Endodermal cell (in vitro differentiated cells): Measurements from ENCODE around the gene PRKAG3. TPM values are rescaled to one million over a fixed set of nuclear protein-coding genes. Genes with fewer than 3 reads are reported as not detected.

Experiments
- microRNA-seq: library from miRNA; unstranded; fragments of <30 nt; microRNA quantifications from one replicate; pipeline ENCODE4 v1.2.0, GENCODE V29; 2020; ENCODE audit warnings: borderline microRNAs expressed
- total RNA-seq, 2 donors: library from RNA; stranded (reverse); fragmentation: NEBNext Ultra II Directional in 1 of 2; extraction: Animal tissue kit (Norgen Biotek cat#: 25700) in 1 of 2; gene quantifications; 2 replicates in 1 of 2; 3 replicates in 1 of 2; pipeline ENCODE4 v1.2.1, GENCODE V29; 2021

PRKAG3 gene
- total RNA-seq, 2 donors from 2014 or later: not detected

Small RNA genes within 50 kb of the gene (microRNA-seq; reads per million reads assigned to microRNA genes)
- not detected for gene MIR9500

Other genes with a start within 250 kb of the PRKAG3 start
- gene PLCD4, start 223.9 kb downstream of the PRKAG3 start, total RNA-seq: under 1 TPM; 0.26 to 0.73 TPM
- 10 to 100 TPM; 27.8 to 31.5 TPM for gene ZNF142, start 172.2 kb downstream of the PRKAG3 start, total RNA-seq
- gene BCS1L, start 172.1 kb downstream of the PRKAG3 start, total RNA-seq: 10 to 100 TPM; 24.0 to 31.5 TPM
- gene RNF25, start 159.8 kb downstream of the PRKAG3 start, total RNA-seq: 10 to 100 TPM; 24.5 to 32.1 TPM
- 10 to 100 TPM; 73.5 to 87.4 TPM for gene STK36, start 159.7 kb downstream of the PRKAG3 start, total RNA-seq
- gene TTLL4, start 121.0 kb downstream of the PRKAG3 start, total RNA-seq: 10 to 100 TPM; 96.5 to 99.0 TPM
- 10 to 100 TPM; 32.8 to 53.7 TPM for gene CYP27A1, start 49.7 kb downstream of the PRKAG3 start, total RNA-seq
- gene WNT6, start 28.0 kb upstream of the PRKAG3 start, total RNA-seq: not detected
- not detected for gene WNT10A, start 49.0 kb upstream of the PRKAG3 start, total RNA-seq
- gene CDK5R2, start 127.9 kb upstream of the PRKAG3 start, total RNA-seq: under 1 TPM; 0.81 to 0.95 TPM
- not detected for gene FEV, start 153.4 kb upstream of the PRKAG3 start, total RNA-seq
- gene CRYBA2, start 161.6 kb upstream of the PRKAG3 start, total RNA-seq: 1 to 10 TPM; 2.6 to 3.5 TPM
- 1 to 10 TPM in 1 of 2 donors, under 1 TPM in 1; 0.84 to 1.5 TPM for gene CFAP65, start 209.7 kb upstream of the PRKAG3 start, total RNA-seq
- 10 to 100 TPM in 1 of 2 donors, 1 to 10 TPM in 1; 2.1 to 10.3 TPM for gene IHH, start 229.1 kb upstream of the PRKAG3 start, total RNA-seq